Right renal pelvis (tissue), 4 donors: ENCODE measurements around the gene UBA5. TPM values are rescaled to one million over a fixed set of nuclear protein-coding genes. Genes with fewer than 3 reads are reported as not detected.
"Not testable (repeated sequence)": the region's sequence is repeated elsewhere in the genome, so short reads cannot be mapped to it uniquely, and the experiment has no call there.

ENCODE experiments used
- DNase-seq, 4 donors: peaks; one replicate each; pipeline ENCODE4 v3.0.0-alpha.2; 2013; ENCODE audit warnings: low read depth in 4 of 4, low spot score in 3 of 4, missing footprints in 1 of 4
- polyA plus RNA-seq, 4 donors: library from polyadenylated mRNA; unstranded; fragments of 120-200 nt; gene quantifications; one replicate each; pipeline ENCODE4 v1.2.1, GENCODE V29; 2013; ENCODE audit not compliant: insufficient read length in 4 of 4

Gene UBA5
- 10 to 100 TPM; 56.0 to 74.2 (median 66.7) TPM for polyA plus RNA-seq

GRCh38 chr3:132660052-132660810, at the start of gene UBA5:
TSS of gene UBA5 (plus strand) at chr3:132660329. CDS start at chr3:132660538, 209 bp downstream.
- DNase-seq, result peak in 3 of 4 donors; percentile 50 to 67 (median 53)

DNA sequence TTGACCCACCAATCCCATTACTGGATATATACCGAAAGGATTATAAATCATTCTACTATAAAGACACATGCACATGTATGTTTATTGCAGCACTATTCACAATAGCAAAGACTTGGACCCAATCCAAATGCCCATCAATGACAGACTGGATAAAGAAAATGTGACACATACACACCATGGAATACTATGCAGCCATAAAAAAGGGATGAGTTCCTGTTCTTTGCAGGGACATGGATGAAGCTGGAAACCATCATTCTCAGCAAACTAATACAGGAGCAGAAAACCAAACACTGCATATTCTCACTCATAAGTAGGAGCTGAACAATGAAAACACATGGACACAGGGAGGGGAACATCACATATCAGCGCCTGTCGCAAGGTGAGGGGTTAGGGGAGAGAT, 44.8 kb upstream of the UBA5 start:
- DNase-seq, result not testable (repeated sequence)

DNA sequence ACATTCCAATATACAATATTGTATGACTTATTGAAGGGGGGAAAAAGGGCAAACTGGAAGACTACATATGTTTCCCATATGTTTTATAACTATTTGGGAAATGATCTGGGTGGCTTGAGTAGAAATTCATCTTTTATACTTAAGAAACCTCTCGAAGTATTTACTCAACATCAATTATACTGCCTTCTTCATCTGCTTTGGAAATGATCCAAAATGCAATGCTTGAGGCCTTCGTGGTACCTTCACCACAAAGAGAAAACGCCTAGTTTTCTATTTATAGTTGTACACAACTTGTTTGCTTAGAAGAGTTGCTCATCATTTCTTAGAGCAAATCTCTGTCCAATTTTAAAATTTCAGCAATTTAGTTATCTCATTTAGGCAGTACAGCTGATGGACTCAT, 44.2 kb upstream of the UBA5 start:
- DNase-seq, result no peak

- DNase-seq, result no peak
Observed at GRCh38 chr3:132616780-132617179, 43.3 kb upstream of the UBA5 start.

DNA sequence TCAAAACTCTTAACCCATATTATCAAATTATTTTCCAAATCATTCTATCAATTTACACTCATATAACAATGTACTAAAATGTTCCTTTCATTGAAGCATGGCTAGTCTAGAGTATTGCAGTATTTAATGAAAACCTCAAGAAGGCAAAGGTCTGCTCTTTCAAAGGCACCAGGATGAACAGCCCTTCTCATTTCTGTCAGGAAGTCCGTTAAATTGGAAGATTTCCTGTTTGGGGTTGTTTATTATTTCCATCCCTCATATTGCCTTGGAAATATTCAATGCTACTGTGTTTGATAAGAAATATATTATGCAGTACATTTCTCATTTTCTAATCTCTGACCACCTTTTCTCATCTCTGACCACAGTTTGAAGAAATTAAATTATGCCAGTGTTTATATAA, 38.0 kb upstream of the UBA5 start:
- no peak for DNase-seq

- no peak for DNase-seq
Observed at GRCh38 chr3:132622761-132623160, 37.4 kb upstream of the UBA5 start.

GRCh38 chr3:132623646-132624045, 36.5 kb upstream of the UBA5 start:
- no peak for DNase-seq

DNA sequence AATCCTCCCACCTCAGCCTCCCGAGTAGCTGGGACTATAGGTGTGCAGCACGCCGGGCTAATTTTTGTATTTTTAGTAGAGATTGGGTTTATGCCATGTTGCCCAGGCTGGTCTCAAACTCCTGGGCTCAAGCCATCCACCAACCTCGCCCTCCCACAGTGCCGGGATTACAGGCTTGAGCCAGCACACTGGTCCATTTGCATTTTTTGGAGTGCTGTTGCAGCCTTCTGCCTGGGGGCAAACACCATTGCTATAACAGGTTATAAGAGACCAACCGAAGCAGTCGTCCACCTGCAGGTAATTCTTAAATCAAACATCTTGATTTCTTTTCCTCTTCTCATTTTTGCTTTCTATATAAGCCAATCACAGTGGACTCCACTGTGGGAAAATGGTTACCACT, 35.3 kb upstream of the UBA5 start:
- DNase-seq, result no peak

- no peak for DNase-seq
Observed at GRCh38 chr3:132625613-132626012, 34.5 kb upstream of the UBA5 start.

DNA sequence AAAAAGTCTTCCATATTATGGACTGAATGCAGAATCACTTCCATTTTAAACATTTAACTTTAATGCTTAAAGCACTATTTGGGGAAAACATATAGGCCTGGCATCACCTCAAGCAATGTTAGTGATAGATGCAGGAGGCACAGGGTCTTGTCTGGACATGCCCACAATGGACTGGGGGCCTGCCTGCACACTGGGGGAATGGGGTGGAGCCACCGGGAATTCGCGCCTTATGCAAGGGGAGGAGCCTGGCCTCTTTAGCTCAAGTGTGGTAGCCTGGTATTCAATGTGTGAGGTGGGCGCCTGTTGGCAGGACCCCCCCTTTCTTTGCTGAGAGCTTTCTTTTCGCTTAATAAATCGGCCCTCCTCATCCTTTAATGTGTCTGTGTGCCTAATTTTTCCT, 33.2 kb upstream of the UBA5 start:
- no peak for DNase-seq

- DNase-seq, result no peak
Observed at GRCh38 chr3:132628157-132628556, 32.0 kb upstream of the UBA5 start.

GRCh38 chr3:132629928-132630327, 30.2 kb upstream of the UBA5 start:
- no peak for DNase-seq

DNA sequence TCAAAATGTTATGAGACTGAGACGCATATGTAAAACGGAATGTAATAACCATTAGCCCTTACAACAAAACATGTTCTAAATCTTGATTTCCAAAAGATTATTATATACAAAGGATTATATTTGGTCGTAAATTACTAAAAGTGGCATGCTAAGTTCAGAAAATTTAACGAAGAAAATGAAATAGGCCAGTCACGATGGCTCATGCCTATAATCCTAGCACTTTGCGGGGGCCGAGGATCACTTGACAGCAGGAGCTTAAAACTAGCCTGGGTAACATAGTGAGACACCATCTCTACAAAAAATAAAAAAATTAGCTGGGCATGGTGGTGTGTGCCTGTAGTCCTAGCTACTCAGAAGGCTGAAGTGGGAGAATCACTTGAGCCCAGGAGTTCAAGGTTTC, 29.5 kb upstream of the UBA5 start:
- no peak for DNase-seq

- no peak for DNase-seq
Observed at GRCh38 chr3:132635052-132635451, 25.1 kb upstream of the UBA5 start.

DNA sequence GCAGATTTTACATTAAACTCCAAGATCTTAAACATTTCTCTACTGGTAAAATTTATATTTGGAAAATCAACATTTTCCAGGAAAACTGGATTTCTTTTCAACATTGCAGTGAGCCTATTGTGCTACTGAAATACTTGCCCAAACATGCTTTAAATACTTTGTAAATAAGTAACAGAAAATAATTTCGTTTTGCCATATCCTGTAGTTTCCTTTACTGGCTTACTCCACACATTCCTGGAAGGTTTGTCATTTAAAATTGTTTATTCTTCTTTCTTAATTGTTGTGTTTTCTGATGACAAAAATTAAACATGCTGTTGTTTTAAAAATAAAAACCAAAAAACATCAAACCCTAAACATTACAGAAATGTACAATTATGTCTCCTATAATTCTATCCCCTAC, 22.5 kb upstream of the UBA5 start:
- DNase-seq, result no peak

DNA sequence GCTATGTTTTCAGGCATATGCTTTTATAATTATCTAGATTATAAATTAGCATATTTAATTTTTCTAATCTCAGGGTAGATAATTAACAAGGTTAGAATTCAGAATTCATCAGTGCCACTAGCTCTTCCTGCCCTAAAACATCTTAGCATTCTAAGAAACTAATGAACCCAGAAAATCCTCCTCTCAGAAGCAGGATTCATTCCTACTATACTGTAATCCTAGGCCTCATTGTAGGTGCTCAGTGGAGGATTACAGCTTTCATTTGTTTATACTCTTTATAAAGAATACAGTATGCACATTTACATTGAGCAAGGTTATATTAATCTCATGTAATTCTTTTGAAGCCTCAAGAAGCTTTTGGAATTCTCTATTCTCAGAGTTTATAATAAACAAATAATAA, 21.4 kb upstream of the UBA5 start:
- no peak for DNase-seq

DNA sequence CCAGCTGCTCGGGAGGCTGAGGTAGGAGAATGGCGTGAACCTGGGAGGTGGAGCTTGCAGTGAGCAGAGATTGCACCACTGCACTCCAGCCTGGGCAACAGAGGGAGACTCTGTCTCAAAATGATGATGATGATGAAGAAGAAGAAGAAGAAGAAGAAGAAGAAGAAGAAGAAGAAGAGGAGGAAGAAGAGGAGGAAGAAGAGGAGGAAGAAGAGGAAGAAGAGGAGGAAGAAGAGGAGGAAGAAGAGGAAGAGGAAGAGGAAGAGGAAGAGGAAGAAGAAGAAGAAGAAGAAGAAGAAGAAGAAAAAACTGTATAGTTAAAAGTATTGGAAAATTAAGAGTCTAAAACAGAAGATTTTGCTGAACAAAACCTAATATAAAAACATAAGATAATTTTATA, 18.7 kb upstream of the UBA5 start:
- not testable (repeated sequence) for DNase-seq

DNA sequence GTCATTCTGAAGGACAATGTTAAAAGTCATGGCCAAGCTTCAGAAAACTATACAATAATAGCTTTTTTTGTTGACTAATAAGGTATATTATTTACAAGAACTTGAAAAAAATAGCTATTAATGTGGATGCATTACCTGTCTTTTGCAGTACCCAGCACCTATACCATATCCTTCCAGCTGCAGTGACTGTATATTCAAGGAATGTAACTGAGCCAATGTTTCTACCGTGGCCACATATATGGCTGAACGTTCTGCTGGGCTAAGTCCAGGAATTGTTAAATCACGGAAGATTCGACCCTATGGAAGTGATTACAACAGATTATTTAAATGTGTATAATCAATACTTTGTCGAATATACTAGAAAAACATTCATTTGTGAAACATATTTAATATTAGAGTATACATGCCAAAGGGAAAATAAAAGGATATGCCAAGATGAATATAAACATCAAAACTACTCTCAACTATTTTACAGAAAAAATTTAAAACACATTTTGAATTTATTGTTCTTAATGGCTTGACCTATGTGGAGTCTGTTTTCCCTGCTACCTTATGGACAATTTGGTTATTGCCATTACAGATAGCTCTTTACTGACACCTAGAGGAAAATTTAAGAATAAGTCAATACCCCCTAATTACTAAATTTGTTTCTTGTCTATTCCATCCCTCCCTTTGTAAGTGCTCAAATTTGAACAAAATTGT, 18.1 kb upstream of the UBA5 start:
- DNase-seq, result peak in 3 of 4 donors; percentile 16 to 25 (median 20)

- DNase-seq, result no peak
Observed at GRCh38 chr3:132642539-132642847, 17.6 kb upstream of the UBA5 start.

- DNase-seq, result no peak
Observed at GRCh38 chr3:132643366-132643765, 16.8 kb upstream of the UBA5 start.

DNA sequence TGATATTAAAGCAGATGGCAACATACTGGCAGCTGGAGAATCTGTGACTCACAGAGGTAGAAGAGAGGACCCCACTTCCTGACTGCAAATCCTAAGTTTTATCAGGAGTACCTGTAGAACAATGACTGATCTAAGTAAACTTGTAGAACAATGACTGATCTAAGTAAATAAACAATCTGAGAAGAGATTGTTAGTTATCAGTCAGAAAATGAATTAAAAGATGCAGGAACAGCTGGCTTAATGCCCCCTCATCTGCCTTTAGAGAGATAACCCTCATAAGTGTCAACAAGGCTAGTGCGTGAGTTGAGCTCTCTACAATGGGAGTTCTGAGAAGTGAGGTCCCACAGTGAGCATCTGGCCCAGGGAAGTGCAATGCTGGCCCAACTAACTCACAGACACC, 15.1 kb upstream of the UBA5 start:
- no peak for DNase-seq

DNA sequence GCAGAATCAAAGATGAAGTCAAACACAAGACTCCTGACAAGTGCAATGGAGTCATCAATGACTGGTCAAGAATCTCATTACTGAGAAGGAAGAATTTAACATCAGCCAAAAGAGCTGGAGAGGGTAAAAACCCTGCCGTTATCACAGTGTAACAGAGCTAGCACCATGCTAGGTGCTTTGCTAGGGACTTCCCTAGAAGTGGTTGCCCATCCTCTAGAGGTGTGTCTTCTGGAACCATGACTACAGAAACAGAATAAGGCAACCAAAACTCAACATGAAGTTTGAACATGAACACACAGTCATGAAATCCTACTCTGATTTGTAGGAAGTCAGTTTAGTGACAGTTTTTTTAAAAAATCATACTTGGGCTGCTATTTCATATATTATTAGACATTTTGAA, 10.0 kb upstream of the UBA5 start:
- no peak for DNase-seq
